Mucosa of stomach (tissue), 1 donor: ENCODE data around the gene ARVCF.

Source experiments
- H3K27me3 ChIP-seq: one replicate; pipeline ENCODE4 v1.7.0; 2013; ENCODE audit warnings: mild to moderate bottlenecking, low read length; ENCODE audit not compliant: control insufficient read depth, insufficient read depth
- H3K36me3 ChIP-seq: one replicate; pipeline ENCODE4 v1.7.0; 2013; ENCODE audit warnings: low read length; ENCODE audit not compliant: control insufficient read depth, insufficient read depth
- H3K4me1 ChIP-seq: one replicate; pipeline ENCODE4 v1.7.0; 2013; ENCODE audit warnings: mild to moderate bottlenecking, low read length; ENCODE audit not compliant: control insufficient read depth, insufficient read depth
- H3K4me3 ChIP-seq: one replicate; pipeline ENCODE4 v1.7.0; 2013; ENCODE audit warnings: low read length
- H3K9ac ChIP-seq: one replicate; pipeline ENCODE4 v1.7.0; 2013; ENCODE audit warnings: mild to moderate bottlenecking, low read length, moderate library complexity
- H3K9me3 ChIP-seq: one replicate; pipeline ENCODE4 v1.7.0; 2013; ENCODE audit warnings: mild to moderate bottlenecking, low read length, moderate library complexity; ENCODE audit not compliant: control insufficient read depth
- donor health status: Pancreatic carcinoma.

The ARVCF gene

GRCh38 chr22:20016734-20017621 lies at the start of gene ARVCF:
Gene ARVCF, minus strand, starts transcription at chr22:20016823. Its CDS starts 26,029 bp downstream, at chr22:19990794.
- peak within 1 kb of the TSS; percentile 61 for H3K9ac ChIP-seq
- H3K4me3 ChIP-seq = peak within 1 kb of the TSS; percentile 82

GRCh38 chr22:20065896-20066616 lies 49.4 kb upstream of the ARVCF start:
- peaks cover 5% of the 10 kb centered on the region for H3K36me3 ChIP-seq
- no peak overlapping the region for H3K4me3 ChIP-seq
- H3K4me1 ChIP-seq = no peaks in the 10 kb centered on the region
- H3K9ac ChIP-seq = no peak overlapping the region
- H3K27me3 ChIP-seq = no peaks in the 10 kb centered on the region
- H3K9me3 ChIP-seq = no peaks in the 10 kb centered on the region

More at GRCh38 chr22:20016734-20017621, at the start of gene ARVCF:
- Histone ChIP-seq H3K27me3 (peaks cover 15% of the 10 kb centered on the region), H3K36me3 (no peaks in the 10 kb centered on the region), H3K9me3 (no peaks in the 10 kb centered on the region), H3K4me1 (peaks cover 31% of the 10 kb centered on the region)

- Histone ChIP-seq H3K27me3 (no peaks in the 10 kb centered on the region), H3K4me1 (no peaks in the 10 kb centered on the region), H3K9ac (no peak overlapping the region), H3K36me3 (peaks cover 5% of the 10 kb centered on the region), H3K4me3 (no peak overlapping the region), H3K9me3 (no peaks in the 10 kb centered on the region)
These were observed 48.1 kb upstream of the ARVCF start for GRCh38 chr22:20064545-20065262.

- no peak overlapping the region for H3K4me3 ChIP-seq
- no peaks in the 10 kb centered on the region for H3K27me3 ChIP-seq
- H3K9ac ChIP-seq = no peak overlapping the region
- peaks cover 5% of the 10 kb centered on the region for H3K36me3 ChIP-seq
- H3K4me1 ChIP-seq = no peaks in the 10 kb centered on the region
- no peaks in the 10 kb centered on the region for H3K9me3 ChIP-seq
These were observed 47.5 kb upstream of the ARVCF start for GRCh38 chr22:20064140-20064480.

GRCh38 chr22:20063271-20064139 lies 46.9 kb upstream of the ARVCF start:
- Histone ChIP-seq H3K36me3 (peaks cover 5% of the 10 kb centered on the region), H3K27me3 (no peaks in the 10 kb centered on the region), H3K9ac (no peak overlapping the region), H3K4me3 (no peak overlapping the region), H3K4me1 (no peaks in the 10 kb centered on the region), H3K9me3 (no peaks in the 10 kb centered on the region)

GRCh38 chr22:20062766-20063083 lies 46.1 kb upstream of the ARVCF start:
- no peak overlapping the region for H3K9ac ChIP-seq
- H3K27me3 ChIP-seq = no peaks in the 10 kb centered on the region
- peaks cover 5% of the 10 kb centered on the region for H3K36me3 ChIP-seq
- H3K9me3 ChIP-seq = no peaks in the 10 kb centered on the region
- H3K4me1 ChIP-seq = no peaks in the 10 kb centered on the region
- no peak overlapping the region for H3K4me3 ChIP-seq

GRCh38 chr22:20062043-20062765 lies 45.6 kb upstream of the ARVCF start:
- no peak overlapping the region for H3K4me3 ChIP-seq
- no peaks in the 10 kb centered on the region for H3K9me3 ChIP-seq
- peaks cover 5% of the 10 kb centered on the region for H3K36me3 ChIP-seq
- H3K9ac ChIP-seq = no peak overlapping the region
- no peaks in the 10 kb centered on the region for H3K27me3 ChIP-seq
- no peaks in the 10 kb centered on the region for H3K4me1 ChIP-seq

- Histone ChIP-seq H3K9me3 (no peaks in the 10 kb centered on the region), H3K36me3 (peaks cover 5% of the 10 kb centered on the region), H3K4me3 (no peak overlapping the region), H3K9ac (no peak overlapping the region), H3K27me3 (no peaks in the 10 kb centered on the region), H3K4me1 (no peaks in the 10 kb centered on the region)
These were observed 44.8 kb upstream of the ARVCF start for GRCh38 chr22:20061481-20061861.

- Histone ChIP-seq H3K4me1 (no peaks in the 10 kb centered on the region), H3K9ac (no peak overlapping the region), H3K4me3 (no peak overlapping the region), H3K36me3 (peaks cover 5% of the 10 kb centered on the region), H3K27me3 (no peaks in the 10 kb centered on the region), H3K9me3 (no peaks in the 10 kb centered on the region)
These were observed 44.3 kb upstream of the ARVCF start for GRCh38 chr22:20060700-20061480.

- no peaks in the 10 kb centered on the region for H3K36me3 ChIP-seq
- H3K4me1 ChIP-seq = no peaks in the 10 kb centered on the region
- H3K4me3 ChIP-seq = no peak overlapping the region
- H3K27me3 ChIP-seq = no peaks in the 10 kb centered on the region
- no peaks in the 10 kb centered on the region for H3K9me3 ChIP-seq
- H3K9ac ChIP-seq = no peak overlapping the region
These were observed 42.6 kb upstream of the ARVCF start for GRCh38 chr22:20058989-20059770.
